Measurements from ENCODE around the gene LAMB1.

The LAMB1 gene

GRCh38 chr7:108024538-108024937 lies 21.6 kb upstream of the LAMB1 start:
- Histone ChIP-seq H3K9me3 (ENCODE audit: control insufficient read depth, low read length) (no peaks in the 10 kb centered on the region), H3K4me1 (ENCODE audit: control insufficient read depth, insufficient read depth, low read length, poor library complexity, severe bottlenecking) (no peaks in the 10 kb centered on the region), H3K27ac (ENCODE audit: insufficient read depth, low read length, poor library complexity, severe bottlenecking) (no peak overlapping the region), H3K27me3 (replicated peaks; ENCODE audit: control insufficient read depth, insufficient read depth, low read length, poor library complexity, severe bottlenecking) (no peaks in the 10 kb centered on the region), H3K4me3 (ENCODE audit: insufficient read depth, low read depth, low read length, poor library complexity, severe bottlenecking) (no peak overlapping the region), H3K36me3 (ENCODE audit: control insufficient read depth, insufficient read depth, low read length) (no peaks in the 10 kb centered on the region)
- no peak for DNase-seq

- H3K27me3 ChIP-seq (replicated peaks; ENCODE audit: control insufficient read depth, insufficient read depth, low read length, poor library complexity, severe bottlenecking), result no peaks in the 10 kb centered on the region
- no peaks in the 10 kb centered on the region for H3K36me3 ChIP-seq (ENCODE audit: control insufficient read depth, insufficient read depth, low read length)
- no peaks in the 10 kb centered on the region for H3K4me1 ChIP-seq (ENCODE audit: control insufficient read depth, insufficient read depth, low read length, poor library complexity, severe bottlenecking)
- no peaks in the 10 kb centered on the region for H3K9me3 ChIP-seq (ENCODE audit: control insufficient read depth, low read length)
- DNase-seq, result no peak
- H3K27ac ChIP-seq (ENCODE audit: insufficient read depth, low read length, poor library complexity, severe bottlenecking), result no peak overlapping the region
- H3K4me3 ChIP-seq (ENCODE audit: insufficient read depth, low read depth, low read length, poor library complexity, severe bottlenecking), result no peak overlapping the region
Observed at GRCh38 chr7:108020585-108020984, 17.6 kb upstream of the LAMB1 start.

- Histone ChIP-seq H3K27me3 (replicated peaks; ENCODE audit: control insufficient read depth, insufficient read depth, low read length, poor library complexity, severe bottlenecking) (no peaks in the 10 kb centered on the region), H3K27ac (ENCODE audit: insufficient read depth, low read length, poor library complexity, severe bottlenecking) (no peak overlapping the region), H3K9me3 (ENCODE audit: control insufficient read depth, low read length) (no peaks in the 10 kb centered on the region), H3K4me3 (ENCODE audit: insufficient read depth, low read depth, low read length, poor library complexity, severe bottlenecking) (no peak overlapping the region), H3K4me1 (ENCODE audit: control insufficient read depth, insufficient read depth, low read length, poor library complexity, severe bottlenecking) (no peaks in the 10 kb centered on the region), H3K36me3 (ENCODE audit: control insufficient read depth, insufficient read depth, low read length) (no peaks in the 10 kb centered on the region)
- no peak for DNase-seq
Observed at GRCh38 chr7:108018668-108019067, 15.7 kb upstream of the LAMB1 start.

GRCh38 chr7:108017776-108018151 lies 14.8 kb upstream of the LAMB1 start:
- Histone ChIP-seq H3K9me3 (ENCODE audit: control insufficient read depth, low read length) (no peaks in the 10 kb centered on the region), H3K27ac (ENCODE audit: insufficient read depth, low read length, poor library complexity, severe bottlenecking) (no peak overlapping the region), H3K27me3 (replicated peaks; ENCODE audit: control insufficient read depth, insufficient read depth, low read length, poor library complexity, severe bottlenecking) (no peaks in the 10 kb centered on the region), H3K36me3 (ENCODE audit: control insufficient read depth, insufficient read depth, low read length) (no peaks in the 10 kb centered on the region), H3K4me1 (ENCODE audit: control insufficient read depth, insufficient read depth, low read length, poor library complexity, severe bottlenecking) (no peaks in the 10 kb centered on the region), H3K4me3 (ENCODE audit: insufficient read depth, low read depth, low read length, poor library complexity, severe bottlenecking) (no peak overlapping the region)
- no peak for DNase-seq

- no peaks in the 10 kb centered on the region for H3K9me3 ChIP-seq (ENCODE audit: control insufficient read depth, low read length)
- H3K4me1 ChIP-seq (ENCODE audit: control insufficient read depth, insufficient read depth, low read length, poor library complexity, severe bottlenecking), result no peaks in the 10 kb centered on the region
- no peak for DNase-seq
- H3K36me3 ChIP-seq (ENCODE audit: control insufficient read depth, insufficient read depth, low read length), result no peaks in the 10 kb centered on the region
- no peak overlapping the region for H3K4me3 ChIP-seq (ENCODE audit: insufficient read depth, low read depth, low read length, poor library complexity, severe bottlenecking)
- no peaks in the 10 kb centered on the region for H3K27me3 ChIP-seq (replicated peaks; ENCODE audit: control insufficient read depth, insufficient read depth, low read length, poor library complexity, severe bottlenecking)
- no peak overlapping the region for H3K27ac ChIP-seq (ENCODE audit: insufficient read depth, low read length, poor library complexity, severe bottlenecking)
Observed at GRCh38 chr7:108016841-108017775, 14.1 kb upstream of the LAMB1 start.

GRCh38 chr7:108015740-108016139 lies 12.8 kb upstream of the LAMB1 start:
- DNase-seq, result no peak
- Histone ChIP-seq H3K27me3 (replicated peaks; ENCODE audit: control insufficient read depth, insufficient read depth, low read length, poor library complexity, severe bottlenecking) (no peaks in the 10 kb centered on the region), H3K36me3 (ENCODE audit: control insufficient read depth, insufficient read depth, low read length) (no peaks in the 10 kb centered on the region), H3K4me3 (ENCODE audit: insufficient read depth, low read depth, low read length, poor library complexity, severe bottlenecking) (no peak overlapping the region), H3K4me1 (ENCODE audit: control insufficient read depth, insufficient read depth, low read length, poor library complexity, severe bottlenecking) (no peaks in the 10 kb centered on the region), H3K27ac (ENCODE audit: insufficient read depth, low read length, poor library complexity, severe bottlenecking) (no peak overlapping the region), H3K9me3 (ENCODE audit: control insufficient read depth, low read length) (no peaks in the 10 kb centered on the region)

GRCh38 chr7:108014747-108015682 lies 12.1 kb upstream of the LAMB1 start:
- no peak for DNase-seq
- Histone ChIP-seq H3K27me3 (replicated peaks; ENCODE audit: control insufficient read depth, insufficient read depth, low read length, poor library complexity, severe bottlenecking) (no peaks in the 10 kb centered on the region), H3K36me3 (ENCODE audit: control insufficient read depth, insufficient read depth, low read length) (no peaks in the 10 kb centered on the region), H3K4me1 (ENCODE audit: control insufficient read depth, insufficient read depth, low read length, poor library complexity, severe bottlenecking) (no peaks in the 10 kb centered on the region), H3K27ac (ENCODE audit: insufficient read depth, low read length, poor library complexity, severe bottlenecking) (no peak overlapping the region), H3K9me3 (ENCODE audit: control insufficient read depth, low read length) (no peaks in the 10 kb centered on the region), H3K4me3 (ENCODE audit: insufficient read depth, low read depth, low read length, poor library complexity, severe bottlenecking) (no peak overlapping the region)

- Histone ChIP-seq H3K27me3 (replicated peaks; ENCODE audit: control insufficient read depth, insufficient read depth, low read length, poor library complexity, severe bottlenecking) (no peaks in the 10 kb centered on the region), H3K27ac (ENCODE audit: insufficient read depth, low read length, poor library complexity, severe bottlenecking) (no peak overlapping the region), H3K4me3 (ENCODE audit: insufficient read depth, low read depth, low read length, poor library complexity, severe bottlenecking) (no peak overlapping the region), H3K4me1 (ENCODE audit: control insufficient read depth, insufficient read depth, low read length, poor library complexity, severe bottlenecking) (no peaks in the 10 kb centered on the region), H3K36me3 (ENCODE audit: control insufficient read depth, insufficient read depth, low read length) (no peaks in the 10 kb centered on the region), H3K9me3 (ENCODE audit: control insufficient read depth, low read length) (no peaks in the 10 kb centered on the region)
- no peak for DNase-seq
Observed at GRCh38 chr7:108014215-108014614, 11.3 kb upstream of the LAMB1 start.

GRCh38 chr7:108012499-108013430 lies 9.8 kb upstream of the LAMB1 start:
- H3K36me3 ChIP-seq (ENCODE audit: control insufficient read depth, insufficient read depth, low read length), result no peaks in the 10 kb centered on the region
- H3K27ac ChIP-seq (ENCODE audit: insufficient read depth, low read length, poor library complexity, severe bottlenecking), result no peak overlapping the region
- H3K4me1 ChIP-seq (ENCODE audit: control insufficient read depth, insufficient read depth, low read length, poor library complexity, severe bottlenecking), result no peaks in the 10 kb centered on the region
- H3K27me3 ChIP-seq (replicated peaks; ENCODE audit: control insufficient read depth, insufficient read depth, low read length, poor library complexity, severe bottlenecking), result no peaks in the 10 kb centered on the region
- H3K4me3 ChIP-seq (ENCODE audit: insufficient read depth, low read depth, low read length, poor library complexity, severe bottlenecking), result no peak overlapping the region
- H3K9me3 ChIP-seq (ENCODE audit: control insufficient read depth, low read length), result no peaks in the 10 kb centered on the region
- no peak for DNase-seq
